Hepatocyte (in vitro differentiated cells): Measurements from ENCODE around the gene CEP131.

Experiments
- CTCF ChIP-seq: fragments of 200-600 bp; sonication (generic); IDR thresholded peaks from 2 replicates; pipeline ENCODE4 v1.5.1; 2016; ENCODE audit warnings: antibody characterized with exemption, mild to moderate bottlenecking; ENCODE audit not compliant: poor library complexity
- EZH2 ChIP-seq: fragments of 200-600 bp; sonication (generic); IDR thresholded peaks from 2 replicates; pipeline ENCODE4 v1.6.1; 2016; ENCODE audit warnings: antibody characterized with exemption, mild to moderate bottlenecking, borderline replicate concordance

GRCh38 chr17:81164371-81165245 lies 58.2 kb downstream of the CEP131 start:
- TF ChIP-seq CTCF (no peak), EZH2 (no peak)
